GM18520 (cell line): ENCODE measurements around the gene ZBTB49.

Source experiments
- ATAC-seq: cut with Tn5 transposase; IDR thresholded peaks from one replicate; pipeline ENCODE4 v1.9.1; 2021; ENCODE audit not compliant: unreplicated experiment

The ZBTB49 gene

DNA sequence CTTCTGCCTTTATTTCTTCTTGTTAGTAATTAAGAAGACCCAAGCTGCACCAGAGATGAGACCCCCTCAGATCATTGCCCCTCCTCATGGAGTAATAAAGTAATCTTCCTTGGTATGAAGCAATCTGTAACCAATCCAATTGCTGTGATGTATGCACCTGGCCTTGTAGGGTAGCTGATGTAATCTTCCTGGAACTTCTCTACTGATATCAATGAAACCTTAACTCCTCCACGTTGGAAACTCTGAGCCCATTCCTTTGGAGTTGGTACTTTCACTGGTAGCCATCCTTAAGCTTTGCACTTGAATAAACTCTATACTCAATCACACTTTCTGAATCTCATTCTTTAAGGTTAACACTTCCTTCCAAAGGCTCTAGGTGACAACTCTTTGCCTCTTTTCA is 65.3 kb downstream of the ZBTB49 start:
- no peak for ATAC-seq

DNA sequence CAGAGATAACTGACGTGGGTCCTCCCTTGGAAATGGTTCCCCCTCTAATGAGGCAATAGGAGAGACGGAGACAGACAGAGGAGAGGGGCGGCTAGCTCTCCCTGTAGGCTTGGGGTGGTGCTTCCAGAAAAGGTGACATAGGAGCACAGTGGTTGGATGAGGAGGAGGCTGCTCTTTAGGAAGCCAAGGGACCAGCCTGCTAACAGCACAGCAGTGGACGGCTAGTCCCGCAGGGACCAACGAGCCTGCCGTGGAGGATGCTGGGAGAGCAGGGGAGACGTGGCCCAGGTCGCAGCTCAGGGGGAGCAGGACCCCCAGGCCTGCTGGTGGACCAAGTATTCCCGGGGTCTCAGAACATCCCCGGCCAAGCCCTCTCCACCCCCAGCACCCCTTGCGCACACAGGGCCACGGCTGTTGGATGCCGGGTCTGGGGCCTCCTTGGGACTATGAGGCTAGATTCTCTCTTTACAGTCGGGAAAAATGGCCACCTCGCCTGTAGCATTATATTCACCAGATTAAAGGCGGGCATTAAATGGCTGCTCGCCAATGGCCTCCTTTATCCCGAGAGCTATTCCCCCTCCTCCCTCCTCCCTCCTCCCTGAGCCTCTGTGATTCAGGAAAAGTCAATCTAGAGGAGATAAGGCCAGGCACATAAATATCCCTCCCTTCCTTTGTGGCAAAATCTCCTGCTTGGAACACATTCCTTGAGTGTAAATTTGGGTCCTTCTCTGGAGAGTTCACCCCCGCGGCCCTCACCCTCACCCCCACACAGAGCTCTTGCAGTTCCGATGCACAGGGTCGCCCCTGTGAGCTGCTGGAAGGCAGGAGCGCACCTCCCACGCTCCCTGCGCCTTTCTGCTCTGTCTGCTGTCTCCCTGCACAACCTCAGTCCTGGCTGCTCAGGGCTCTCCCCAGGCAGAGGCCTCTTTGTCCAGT is 66.3 kb downstream of the ZBTB49 start:
- no peak for ATAC-seq

DNA sequence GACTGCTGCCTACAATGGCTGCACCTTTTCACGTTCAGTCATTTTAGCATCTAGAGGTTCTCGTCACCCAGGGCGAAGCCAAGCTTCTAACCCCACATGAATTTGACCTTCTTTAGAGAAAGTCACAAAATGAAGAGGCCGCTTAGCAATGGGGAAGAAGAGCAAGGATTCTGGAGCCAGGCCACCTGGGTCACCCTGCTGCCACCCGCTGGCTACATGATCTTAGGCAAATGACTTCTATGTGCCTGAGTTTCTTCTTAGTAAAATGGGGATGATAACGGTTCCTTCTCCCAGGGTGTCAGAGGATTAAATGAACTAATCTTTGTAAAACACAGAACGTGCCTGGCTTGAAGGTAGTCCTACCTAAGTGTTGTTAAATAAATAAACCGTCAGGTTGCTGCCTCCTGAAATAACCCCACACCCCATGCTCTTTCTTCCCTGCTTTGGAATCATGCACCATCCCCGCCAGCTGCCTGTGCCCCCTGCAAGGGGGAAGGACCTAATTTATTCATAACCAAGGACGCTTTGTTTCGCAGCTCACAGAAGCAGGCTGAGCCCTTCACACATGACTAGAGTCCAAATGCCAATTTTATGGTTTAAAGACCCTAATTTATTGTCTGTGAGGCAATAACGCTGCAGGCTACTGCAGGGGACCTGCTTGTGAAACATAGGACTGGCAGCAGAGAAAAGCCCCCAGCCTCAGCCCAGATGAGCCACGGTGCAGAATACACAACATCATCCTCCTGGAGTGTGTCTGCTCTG is 68.2 kb downstream of the ZBTB49 start:
- no peak for ATAC-seq

DNA sequence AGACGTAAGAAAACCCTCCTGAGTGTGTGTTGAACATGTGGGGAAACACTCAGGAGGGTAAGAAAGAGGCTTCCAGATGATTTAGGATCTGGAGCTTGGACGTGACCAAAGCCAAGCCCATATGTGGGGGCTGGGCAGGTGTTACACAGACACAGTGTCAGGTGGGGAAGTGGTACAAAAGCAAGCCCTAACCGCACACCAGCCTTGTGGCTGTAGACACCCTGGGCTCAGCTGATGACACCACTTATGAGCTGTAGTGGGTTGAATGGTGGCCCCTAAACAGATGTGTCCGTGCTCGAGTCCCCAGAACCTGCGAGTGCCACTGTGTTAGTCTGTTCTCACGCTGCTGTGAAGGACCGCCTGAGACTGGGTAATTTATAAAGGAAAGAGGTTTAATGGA is 71.8 kb downstream of the ZBTB49 start:
- ATAC-seq = no peak

DNA sequence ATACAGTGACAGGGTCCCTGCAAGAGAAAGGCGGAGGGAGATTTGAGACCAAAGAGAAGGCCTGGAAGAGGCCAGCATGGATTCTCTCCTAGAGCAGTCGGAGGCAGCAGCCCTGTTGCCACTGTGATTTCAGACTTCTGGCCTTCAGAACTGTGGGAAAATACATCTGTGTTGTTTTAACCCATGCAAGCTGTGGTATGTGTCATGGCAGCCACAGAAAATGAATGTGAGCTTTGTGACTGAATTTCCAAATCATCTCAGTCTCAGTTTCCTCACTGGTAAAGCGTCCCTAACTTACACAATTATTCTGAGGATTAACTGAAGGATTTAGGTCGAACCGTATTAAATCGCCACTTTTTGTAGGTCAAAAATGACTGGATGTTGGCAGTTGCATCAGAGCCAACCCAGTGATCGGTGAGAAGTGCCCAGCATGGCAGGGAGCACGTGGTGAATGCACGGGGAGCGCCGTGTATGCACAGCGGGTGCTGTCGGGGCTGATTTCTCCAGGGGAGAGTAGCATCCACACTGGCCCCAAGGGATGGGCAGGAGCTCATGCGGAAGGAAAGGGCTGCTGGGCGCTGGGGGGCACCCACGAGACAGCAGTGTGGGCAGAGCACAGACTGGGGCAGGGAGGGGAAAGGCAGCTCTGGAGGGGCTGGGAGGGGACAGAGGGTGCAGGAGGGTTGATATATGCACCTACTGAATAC is 73.1 kb downstream of the ZBTB49 start:
- no peak for ATAC-seq

DNA sequence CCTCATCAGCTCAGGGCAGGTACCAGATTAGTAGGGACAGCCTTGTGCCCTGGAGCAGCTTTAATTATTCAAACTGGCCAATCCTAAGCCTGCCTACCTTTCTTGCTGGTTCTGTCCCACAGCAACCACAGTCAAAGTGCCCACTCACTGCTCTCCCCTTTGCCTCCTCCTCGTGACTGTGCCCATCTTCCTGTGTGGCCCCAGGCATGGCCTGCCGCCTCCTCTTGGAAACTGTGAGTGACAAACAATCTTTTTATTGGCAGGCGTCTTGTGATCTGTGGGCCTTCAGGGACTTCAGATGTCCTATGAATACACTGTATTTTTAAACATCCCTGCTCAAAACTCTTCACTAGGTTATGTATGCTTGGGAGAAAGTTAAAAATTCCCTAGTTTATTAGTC is 74.0 kb downstream of the ZBTB49 start:
- no peak for ATAC-seq

DNA sequence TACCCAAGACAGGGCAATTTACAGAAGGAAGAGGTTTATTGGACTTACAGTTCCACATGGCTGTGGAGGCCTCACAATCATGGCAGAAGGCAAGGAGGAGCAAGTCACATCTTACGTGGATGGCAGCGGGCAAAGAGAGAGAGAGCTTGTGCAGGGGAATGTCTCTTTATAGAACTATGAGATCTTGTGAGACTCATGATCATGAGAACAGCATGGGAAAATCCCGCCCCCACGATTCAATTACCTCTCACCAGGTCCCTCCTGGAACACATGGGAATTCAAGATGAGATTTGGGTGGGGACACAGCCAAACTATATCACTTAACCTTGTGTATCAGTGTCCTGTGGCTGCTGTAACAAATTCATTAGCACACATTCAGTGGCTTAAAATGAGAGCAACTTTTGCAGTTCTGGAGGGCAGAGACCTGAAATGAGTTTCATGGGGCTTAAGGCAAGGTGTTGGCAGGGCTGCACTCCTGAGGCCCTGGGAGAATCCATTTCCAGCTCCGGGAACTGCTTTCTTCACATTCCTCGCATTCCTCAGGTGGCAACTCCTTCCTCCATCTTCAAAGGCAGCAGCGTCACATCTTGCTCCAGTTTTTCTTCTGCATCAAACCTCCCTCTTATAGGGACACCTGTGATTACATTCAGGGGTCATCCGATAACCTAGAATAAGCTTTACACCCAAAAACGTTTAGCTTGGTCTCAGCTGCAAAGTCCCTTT is 74.6 kb downstream of the ZBTB49 start:
- no peak for ATAC-seq

DNA sequence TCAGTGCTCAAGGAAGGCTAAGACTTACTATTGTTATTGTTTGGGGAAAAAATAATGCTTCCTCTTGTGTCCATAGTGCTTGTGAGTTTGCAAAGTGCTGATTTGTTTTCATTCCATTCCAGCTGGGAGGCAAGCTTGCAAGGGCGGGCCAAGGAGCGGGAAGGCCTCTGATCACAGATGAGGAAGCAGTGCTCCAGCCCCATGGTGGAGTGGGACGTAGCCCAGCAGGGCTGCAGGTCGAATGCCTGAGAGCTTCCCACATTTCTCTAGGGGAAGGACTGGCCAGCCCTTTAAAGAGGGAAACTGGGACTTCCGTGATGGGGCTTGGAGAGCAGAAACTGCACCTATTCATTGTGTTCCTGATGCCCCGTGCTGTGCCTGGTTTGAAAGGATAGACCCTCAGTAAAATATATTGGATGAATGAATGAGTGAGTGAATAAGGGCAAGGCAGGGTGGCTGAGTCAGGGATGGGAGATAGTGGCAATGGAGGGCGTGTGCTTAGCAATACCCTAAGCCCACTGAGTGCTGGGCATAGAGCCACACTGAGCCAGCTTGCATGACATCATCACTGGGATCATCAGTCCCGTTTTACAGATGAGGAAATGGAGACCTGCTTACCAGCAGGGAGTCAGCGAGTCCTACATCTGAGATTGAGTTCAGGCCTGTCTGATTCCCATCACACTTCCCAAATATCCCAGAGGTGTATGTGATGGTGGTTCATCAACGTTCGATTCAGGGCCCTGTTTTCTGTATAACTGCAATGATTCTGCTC is 78.9 kb downstream of the ZBTB49 start:
- no peak for ATAC-seq
